ENCODE results near the gene GALNT8. TPM values are rescaled to one million over a fixed set of nuclear protein-coding genes. Genes with fewer than 3 reads are reported as not detected.

GALNT8 gene
- polyA plus RNA-seq, 1 experiment = not detected

DNA sequence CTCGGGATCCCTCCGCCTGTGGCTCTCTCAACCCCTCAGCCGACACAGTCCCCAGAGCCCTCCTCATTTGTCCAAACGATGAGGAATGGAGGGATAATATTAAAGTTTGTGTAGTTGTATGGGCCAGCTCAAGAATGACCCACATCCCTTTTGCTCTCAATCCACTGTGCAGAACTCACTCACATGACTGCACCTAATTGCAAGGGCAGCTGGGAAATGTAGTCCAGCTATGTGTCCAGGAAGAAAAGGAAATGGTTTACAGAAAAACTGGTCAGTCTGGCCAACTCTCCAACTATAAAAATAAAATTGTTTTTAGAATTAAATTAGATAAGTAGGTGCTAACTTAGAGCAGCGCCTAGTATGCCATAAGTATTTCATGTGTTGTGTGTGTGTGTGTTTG, 66.6 kb downstream of the GALNT8 start:
- TF ChIP-seq, protein P1, sequence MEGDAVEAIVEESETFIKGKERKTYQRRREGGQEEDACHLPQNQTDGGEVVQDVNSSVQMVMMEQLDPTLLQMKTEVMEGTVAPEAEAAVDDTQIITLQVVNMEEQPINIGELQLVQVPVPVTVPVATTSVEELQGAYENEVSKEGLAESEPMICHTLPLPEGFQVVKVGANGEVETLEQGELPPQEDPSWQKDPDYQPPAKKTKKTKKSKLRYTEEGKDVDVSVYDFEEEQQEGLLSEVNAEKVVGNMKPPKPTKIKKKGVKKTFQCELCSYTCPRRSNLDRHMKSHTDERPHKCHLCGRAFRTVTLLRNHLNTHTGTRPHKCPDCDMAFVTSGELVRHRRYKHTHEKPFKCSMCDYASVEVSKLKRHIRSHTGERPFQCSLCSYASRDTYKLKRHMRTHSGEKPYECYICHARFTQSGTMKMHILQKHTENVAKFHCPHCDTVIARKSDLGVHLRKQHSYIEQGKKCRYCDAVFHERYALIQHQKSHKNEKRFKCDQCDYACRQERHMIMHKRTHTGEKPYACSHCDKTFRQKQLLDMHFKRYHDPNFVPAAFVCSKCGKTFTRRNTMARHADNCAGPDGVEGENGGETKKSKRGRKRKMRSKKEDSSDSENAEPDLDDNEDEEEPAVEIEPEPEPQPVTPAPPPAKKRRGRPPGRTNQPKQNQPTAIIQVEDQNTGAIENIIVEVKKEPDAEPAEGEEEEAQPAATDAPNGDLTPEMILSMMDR (IDR thresholded peaks at IDR 0.05; ENCODE audit: insufficient read depth, low read depth, low read length) = no peak
- POLR2A ChIA-PET = no interaction called here
- Histone ChIP-seq H3K36me3 (ENCODE audit: control insufficient read depth, insufficient read depth, low read length) (no peaks in the 10 kb centered on the region), H3K27me3 (ENCODE audit: control insufficient read depth, insufficient read depth, low read length) (no peaks in the 10 kb centered on the region), H3K4me3 (ENCODE audit: low read depth, low read length) (no peak overlapping the region)
- CTCF ChIA-PET = no interaction called here
- DNase-seq (ENCODE audit: low read depth) = no peak

DNA sequence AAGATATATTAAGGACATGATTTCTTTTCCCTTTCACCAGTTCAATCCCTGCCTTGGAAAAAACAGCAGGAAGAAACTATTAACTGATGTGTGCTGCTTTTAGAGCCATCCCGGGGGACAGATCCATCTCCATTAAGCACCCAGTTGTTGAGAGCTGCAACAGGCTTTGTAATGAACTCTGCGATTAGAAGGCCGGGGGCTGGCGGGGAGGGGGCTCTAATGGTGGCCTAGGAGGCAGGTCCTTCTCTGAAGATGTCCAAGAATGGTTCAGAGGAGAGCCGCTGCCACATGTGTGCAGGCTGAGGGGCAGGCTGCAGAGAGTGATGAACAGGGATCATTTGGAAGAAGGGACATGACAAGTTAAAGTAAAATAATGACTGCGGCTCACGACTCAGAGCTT, 67.8 kb downstream of the GALNT8 start:
- no peak for DNase-seq (ENCODE audit: low read depth)
- Histone ChIP-seq H3K27me3 (ENCODE audit: control insufficient read depth, insufficient read depth, low read length) (no peaks in the 10 kb centered on the region), H3K4me3 (ENCODE audit: low read depth, low read length) (no peak overlapping the region), H3K36me3 (ENCODE audit: control insufficient read depth, insufficient read depth, low read length) (no peaks in the 10 kb centered on the region)
- TF ChIP-seq, protein P1 (IDR thresholded peaks at IDR 0.05; ENCODE audit: insufficient read depth, low read depth, low read length) = no peak
- POLR2A ChIA-PET = no interaction called here
- CTCF ChIA-PET = no interaction called here

DNA sequence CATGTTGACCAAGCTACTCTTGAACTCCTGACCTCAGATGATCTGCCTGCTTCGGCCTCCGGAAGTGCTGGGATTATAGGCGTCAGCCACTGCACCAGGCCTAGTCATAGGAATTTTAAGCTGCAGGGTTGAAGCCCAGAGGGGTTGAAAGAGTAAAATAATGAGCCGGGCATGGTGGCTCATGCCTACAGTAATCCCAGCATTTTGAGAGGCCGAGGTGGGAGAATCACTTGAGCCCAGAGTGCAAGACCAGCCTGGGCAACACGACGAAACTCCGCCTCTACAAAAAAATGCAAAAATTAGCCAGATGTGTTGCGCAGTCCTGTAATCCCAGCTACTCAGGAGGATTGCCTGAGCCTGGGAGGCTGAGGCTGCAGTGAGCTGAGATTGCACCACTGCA, 69.6 kb downstream of the GALNT8 start:
- no peak overlapping the region for H3K4me3 ChIP-seq (ENCODE audit: low read depth, low read length)
- POLR2A ChIA-PET = no interaction called here
- no peaks in the 10 kb centered on the region for H3K27me3 ChIP-seq (ENCODE audit: control insufficient read depth, insufficient read depth, low read length)
- no peak for DNase-seq (ENCODE audit: low read depth)
- TF ChIP-seq, protein P1 (IDR thresholded peaks at IDR 0.05; ENCODE audit: insufficient read depth, low read depth, low read length) = no peak
- no peaks in the 10 kb centered on the region for H3K36me3 ChIP-seq (ENCODE audit: control insufficient read depth, insufficient read depth, low read length)
- CTCF ChIA-PET = no interaction called here

DNA sequence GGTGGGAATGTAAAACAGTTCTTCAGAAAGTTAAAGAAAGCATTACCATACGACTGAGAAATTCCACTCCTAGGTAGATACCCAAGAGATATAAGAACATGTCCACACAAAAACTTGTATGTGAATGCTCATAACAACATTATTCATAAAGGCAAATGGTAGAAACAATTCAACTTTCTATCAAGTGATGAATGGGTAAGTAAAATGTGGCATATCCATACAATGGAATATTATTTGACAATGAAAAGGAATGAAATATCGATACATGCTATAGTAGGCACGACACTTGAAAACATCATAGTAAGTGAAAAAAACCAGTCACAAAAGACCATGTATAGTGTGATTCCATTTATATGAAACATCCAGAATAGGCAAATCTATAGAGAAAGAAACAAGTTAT, 71.3 kb downstream of the GALNT8 start:
- CTCF ChIA-PET = no interaction called here
- POLR2A ChIA-PET = no interaction called here
- Histone ChIP-seq H3K4me3 (ENCODE audit: low read depth, low read length) (no peak overlapping the region), H3K36me3 (ENCODE audit: control insufficient read depth, insufficient read depth, low read length) (no peaks in the 10 kb centered on the region), H3K27me3 (ENCODE audit: control insufficient read depth, insufficient read depth, low read length) (no peaks in the 10 kb centered on the region)
- TF ChIP-seq, protein P1 (IDR thresholded peaks at IDR 0.05; ENCODE audit: insufficient read depth, low read depth, low read length) = no peak
- DNase-seq (ENCODE audit: low read depth) = no peak

DNA sequence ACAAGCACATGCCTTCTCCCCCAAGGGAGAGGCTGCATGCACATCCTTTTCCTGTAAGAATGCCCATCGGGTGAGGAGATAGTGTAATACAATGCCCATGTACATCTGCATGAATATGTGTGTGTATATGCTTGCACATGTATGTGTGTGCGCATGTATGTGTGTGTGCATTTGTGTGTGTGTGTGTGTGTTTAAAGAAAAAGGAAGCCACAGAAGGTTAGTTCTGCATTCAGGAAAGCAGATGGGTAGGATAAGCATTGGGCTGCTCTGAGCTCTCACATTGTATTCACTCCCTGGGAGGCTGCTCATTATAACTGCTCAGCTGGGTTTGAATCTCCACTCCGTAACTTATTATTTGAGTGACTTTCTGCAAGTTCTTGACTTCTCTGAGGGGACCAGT, 74.3 kb downstream of the GALNT8 start:
- TF ChIP-seq, protein P1 (IDR thresholded peaks at IDR 0.05; ENCODE audit: insufficient read depth, low read depth, low read length) = no peak
- H3K27me3 ChIP-seq (ENCODE audit: control insufficient read depth, insufficient read depth, low read length) = no peaks in the 10 kb centered on the region
- ChIA-PET POLR2A (no interaction called here), CTCF (no interaction called here)
- H3K36me3 ChIP-seq (ENCODE audit: control insufficient read depth, insufficient read depth, low read length) = no peaks in the 10 kb centered on the region
- DNase-seq (ENCODE audit: low read depth) = no peak
- no peak overlapping the region for H3K4me3 ChIP-seq (ENCODE audit: low read depth, low read length)

All from BJ (cell line).